Measurements from ENCODE around the gene SPATA9. TPM values are rescaled to one million over a fixed set of nuclear protein-coding genes. Genes with fewer than 3 reads are reported as not detected.

The SPATA9 gene
- total and polyA plus RNA-seq, 4 experiments from 2014 or later = 0.09 TPM; not detected in 3

DNA sequence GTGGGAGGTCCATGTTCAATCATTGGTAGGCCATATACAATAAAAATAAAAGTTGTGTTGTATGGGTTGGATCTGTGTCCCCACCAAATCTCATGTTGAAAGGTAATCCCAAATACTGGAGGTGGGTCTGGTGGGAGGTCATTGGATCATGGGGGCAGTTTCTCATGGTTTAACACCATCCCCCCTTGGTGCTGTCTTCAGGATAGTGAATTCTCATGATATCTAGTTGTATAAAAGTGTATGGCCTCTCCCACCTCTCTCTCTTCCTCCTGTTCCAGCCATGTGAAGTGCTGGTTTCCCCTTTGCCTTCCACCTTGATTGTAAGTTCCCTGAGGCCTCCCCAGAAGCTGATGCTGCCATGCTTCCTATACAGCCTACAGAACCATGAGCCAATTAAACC lies 15.1 kb downstream of the SPATA9 start:
- DNase-seq = no peak
- Histone ChIP-seq H3K27me3 (ENCODE audit: insufficient read depth, low read length) (no peaks in the 10 kb centered on the region), H3K27ac (ENCODE audit: low read depth, low read length) (no peak overlapping the region), H3K9me3 (ENCODE audit: control insufficient read depth in 1 of 2, low read length in 2 of 2) (no peaks in the 10 kb centered on the region), H3K4me1 (ENCODE audit: insufficient read depth, low read length) (peaks cover 8% of the 10 kb centered on the region), H3K36me3 (ENCODE audit: insufficient read depth, low read length) (no peaks in the 10 kb centered on the region), H3K4me3 (ENCODE audit: low read length in 2 of 2) (no peak overlapping the region)
- intact Hi-C loops (cut with micrococcal nuclease) = no loop called here
- Mint-ChIP-seq H3K27me3 (no peaks in the 10 kb centered on the region), H3K9me3 (no peaks in the 10 kb centered on the region), H3K4me3 (no peak overlapping the region), H3K36me3 (no peaks in the 10 kb centered on the region), H3K27ac (no peak overlapping the region), H3K4me1 (peaks cover 0 to 4% (median 1%) of the 10 kb centered on the region in 4 donors)
- POLR2A ChIA-PET (ENCODE audit: partially characterized antibody) = no interaction called here
- CTCF ChIA-PET (ENCODE audit: partially characterized antibody) = interaction anchor here (1.5 to 3.0 kb wide), 3 partner anchors 11 to 179 kb away, joined by 3 to 12 read pairs (median 3); no protein-coding TSS in a partner anchor

GRCh38 chr5:95667061-95667618 lies 15.7 kb downstream of the SPATA9 start:
- Histone ChIP-seq H3K27me3 (ENCODE audit: insufficient read depth, low read length) (no peaks in the 10 kb centered on the region), H3K36me3 (ENCODE audit: insufficient read depth, low read length) (no peaks in the 10 kb centered on the region), H3K4me3 (ENCODE audit: low read length in 2 of 2) (no peak overlapping the region), H3K27ac (ENCODE audit: low read depth, low read length) (no peak overlapping the region), H3K4me1 (ENCODE audit: insufficient read depth, low read length) (peaks cover 8% of the 10 kb centered on the region), H3K9me3 (ENCODE audit: control insufficient read depth in 1 of 2, low read length in 2 of 2) (no peaks in the 10 kb centered on the region)
- no peaks in the 10 kb centered on the region for H3K9me3 Mint-ChIP-seq
- DNase-seq = no peak
- no peak overlapping the region for H3K27ac Mint-ChIP-seq
- H3K4me3 Mint-ChIP-seq = no peak overlapping the region
- H3K4me1 Mint-ChIP-seq = peaks cover 0 to 4% (median 1%) of the 10 kb centered on the region in 4 donors
- H3K27me3 Mint-ChIP-seq = no peaks in the 10 kb centered on the region
- intact Hi-C loops (cut with micrococcal nuclease) = no loop called here
- CTCF ChIA-PET (ENCODE audit: partially characterized antibody) = interaction anchor here (1.0 to 3.0 kb wide), 5 partner anchors 12 to 181 kb away, joined by 3 to 12 read pairs (median 3); no protein-coding TSS in a partner anchor
- POLR2A ChIA-PET (ENCODE audit: partially characterized antibody) = interaction anchor here (1.4 kb wide), 1 partner anchor 167 kb away, joined by 4 read pairs; no protein-coding TSS in a partner anchor
- no peaks in the 10 kb centered on the region for H3K36me3 Mint-ChIP-seq

DNA sequence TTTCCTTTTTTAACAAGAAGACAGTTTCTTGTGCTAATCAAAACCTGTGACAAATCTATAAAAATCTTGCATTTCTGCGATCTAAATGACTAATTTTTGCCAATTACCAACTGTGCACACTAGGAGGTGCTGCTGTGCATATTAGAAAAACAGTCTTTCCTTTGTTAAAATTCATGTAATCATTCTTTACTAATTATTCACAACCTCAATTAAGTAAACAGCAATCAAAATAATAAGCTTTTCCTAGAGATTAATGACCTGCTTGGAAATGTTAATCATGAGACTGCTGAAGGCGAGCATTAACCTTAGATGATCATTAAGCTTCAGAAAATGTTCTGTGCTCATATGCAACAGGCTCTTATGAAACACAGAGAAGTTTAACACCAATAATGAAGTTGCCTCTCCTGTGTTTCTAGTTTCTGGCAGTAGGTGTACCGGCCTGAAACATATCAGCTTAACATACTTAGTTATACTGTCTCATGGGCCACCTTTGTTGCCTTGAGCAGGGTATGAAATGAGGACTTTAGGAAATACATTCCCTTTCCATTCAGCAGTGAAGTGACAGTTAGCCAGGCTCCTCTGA lies 18.5 kb downstream of the SPATA9 start:
- POLR2A ChIA-PET (ENCODE audit: partially characterized antibody) = interaction anchor here (0.7 to 1.7 kb wide), 5 partner anchors 18 to 180 kb away, joined by 3 to 6 read pairs (median 4); partner anchors contain the start of gene RFESD
- peak in 4 of 5 donors; percentile 30 to 34 (median 31) for DNase-seq
- no peaks in the 10 kb centered on the region for H3K9me3 ChIP-seq (ENCODE audit: control insufficient read depth in 1 of 2, low read length in 2 of 2)
- H3K27me3 Mint-ChIP-seq = no peaks in the 10 kb centered on the region
- H3K4me3 ChIP-seq (ENCODE audit: low read length in 2 of 2) = no peak overlapping the region
- CTCF ChIA-PET (ENCODE audit: partially characterized antibody) = interaction anchor here (0.7 to 4.6 kb wide), 38 partner anchors 9 to 672 kb away, joined by 3 to 36 read pairs (median 5); partner anchors contain the start of genes RFESD and RHOBTB3
- intact Hi-C loops (cut with micrococcal nuclease) = loop anchor here (1.0 kb wide), 4 partner anchors 20 to 183 kb away; no protein-coding TSS in a partner anchor
- H3K27ac Mint-ChIP-seq = no peak overlapping the region
- H3K36me3 ChIP-seq (ENCODE audit: insufficient read depth, low read length) = no peaks in the 10 kb centered on the region
- H3K4me1 Mint-ChIP-seq = peaks cover 0 to 4% (median 1%) of the 10 kb centered on the region in 4 donors
- H3K27me3 ChIP-seq (ENCODE audit: insufficient read depth, low read length) = no peaks in the 10 kb centered on the region
- H3K4me3 Mint-ChIP-seq = no peak overlapping the region
- no peaks in the 10 kb centered on the region for H3K9me3 Mint-ChIP-seq
- H3K36me3 Mint-ChIP-seq = no peaks in the 10 kb centered on the region
- no peak overlapping the region for H3K27ac ChIP-seq (ENCODE audit: low read depth, low read length)
- peaks cover 8% of the 10 kb centered on the region for H3K4me1 ChIP-seq (ENCODE audit: insufficient read depth, low read length)

- POLR2A ChIA-PET (ENCODE audit: partially characterized antibody) = no interaction called here
- DNase-seq = no peak
- Histone ChIP-seq H3K27me3 (ENCODE audit: insufficient read depth, low read length) (no peaks in the 10 kb centered on the region), H3K9me3 (ENCODE audit: control insufficient read depth in 1 of 2, low read length in 2 of 2) (no peaks in the 10 kb centered on the region), H3K27ac (ENCODE audit: low read depth, low read length) (no peak overlapping the region), H3K36me3 (ENCODE audit: insufficient read depth, low read length) (no peaks in the 10 kb centered on the region), H3K4me3 (ENCODE audit: low read length in 2 of 2) (no peak overlapping the region), H3K4me1 (ENCODE audit: insufficient read depth, low read length) (peaks cover 8% of the 10 kb centered on the region)
- Mint-ChIP-seq H3K27ac (no peak overlapping the region), H3K36me3 (peaks cover 4% of the 10 kb centered on the region in 2 donors), H3K9me3 (no peaks in the 10 kb centered on the region), H3K27me3 (no peaks in the 10 kb centered on the region), H3K4me1 (peaks cover 0 to 4% (median 1%) of the 10 kb centered on the region in 4 donors), H3K4me3 (no peak overlapping the region)
- CTCF ChIA-PET (ENCODE audit: partially characterized antibody) = interaction anchor here (1.0 to 4.6 kb wide), 14 partner anchors 9 to 191 kb away, joined by 3 to 36 read pairs (median 10); partner anchors contain the start of genes RFESD and RHOBTB3
- intact Hi-C loops (cut with micrococcal nuclease) = no loop called here
These were observed 19.8 kb downstream of the SPATA9 start for GRCh38 chr5:95662946-95663345.

- peaks cover 0 to 4% (median 1%) of the 10 kb centered on the region in 4 donors for H3K4me1 Mint-ChIP-seq
- no peak for DNase-seq
- Histone ChIP-seq H3K9me3 (ENCODE audit: control insufficient read depth in 1 of 2, low read length in 2 of 2) (no peaks in the 10 kb centered on the region), H3K27ac (ENCODE audit: low read depth, low read length) (no peak overlapping the region), H3K4me3 (ENCODE audit: low read length in 2 of 2) (no peak overlapping the region), H3K36me3 (ENCODE audit: insufficient read depth, low read length) (no peaks in the 10 kb centered on the region), H3K27me3 (ENCODE audit: insufficient read depth, low read length) (no peaks in the 10 kb centered on the region), H3K4me1 (ENCODE audit: insufficient read depth, low read length) (peaks cover 8% of the 10 kb centered on the region)
- no peaks in the 10 kb centered on the region for H3K27me3 Mint-ChIP-seq
- no peaks in the 10 kb centered on the region for H3K9me3 Mint-ChIP-seq
- intact Hi-C loops (cut with micrococcal nuclease) = no loop called here
- no peak overlapping the region for H3K4me3 Mint-ChIP-seq
- CTCF ChIA-PET (ENCODE audit: partially characterized antibody) = interaction anchor here (2.4 kb wide), 1 partner anchor 13 kb away, joined by 6 read pairs; the partner anchor contains the start of gene RFESD
- POLR2A ChIA-PET (ENCODE audit: partially characterized antibody) = no interaction called here
- peaks cover 14 to 18% of the 10 kb centered on the region in 2 donors for H3K36me3 Mint-ChIP-seq
- no peak overlapping the region for H3K27ac Mint-ChIP-seq
These were observed 22.7 kb downstream of the SPATA9 start for GRCh38 chr5:95660060-95660459.

DNA sequence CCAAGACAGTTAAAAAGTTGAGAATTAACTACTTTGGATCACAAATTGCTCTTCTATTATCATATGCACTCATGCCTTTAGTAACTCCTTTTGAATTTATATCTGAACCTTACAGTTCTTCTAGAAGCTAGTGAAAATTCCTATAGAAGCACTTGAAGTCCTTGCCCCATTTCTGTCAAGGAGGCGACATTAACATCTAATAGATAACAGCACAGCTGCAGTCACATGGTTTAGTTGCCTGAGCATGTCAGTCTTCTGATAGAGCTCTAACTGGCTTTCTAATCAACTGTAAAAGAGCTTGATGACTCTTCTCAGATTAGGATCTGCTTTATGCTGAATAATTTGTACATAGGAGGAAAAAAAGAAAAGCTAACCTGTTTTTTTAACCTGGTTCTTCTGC lies 27.2 kb downstream of the SPATA9 start:
- Mint-ChIP-seq H3K27ac (no peak overlapping the region), H3K36me3 (peaks cover 27 to 41% of the 10 kb centered on the region in 2 donors), H3K4me3 (no peak overlapping the region), H3K4me1 (peaks cover 0 to 1% (median 0%) of the 10 kb centered on the region in 4 donors), H3K9me3 (no peaks in the 10 kb centered on the region), H3K27me3 (no peaks in the 10 kb centered on the region)
- no peaks in the 10 kb centered on the region for H3K27me3 ChIP-seq (ENCODE audit: insufficient read depth, low read length)
- no peak overlapping the region for H3K4me3 ChIP-seq (ENCODE audit: low read length in 2 of 2)
- CTCF ChIA-PET (ENCODE audit: partially characterized antibody) = interaction anchor here (0.9 to 1.9 kb wide), 4 partner anchors 8 to 188 kb away, joined by 4 to 7 read pairs (median 6); partner anchors contain the start of gene RFESD
- POLR2A ChIA-PET (ENCODE audit: partially characterized antibody) = no interaction called here
- no peak for DNase-seq
- no peaks in the 10 kb centered on the region for H3K4me1 ChIP-seq (ENCODE audit: insufficient read depth, low read length)
- intact Hi-C loops (cut with micrococcal nuclease) = no loop called here
- peaks cover 4% of the 10 kb centered on the region for H3K36me3 ChIP-seq (ENCODE audit: insufficient read depth, low read length)
- H3K27ac ChIP-seq (ENCODE audit: low read depth, low read length) = no peak overlapping the region
- no peaks in the 10 kb centered on the region for H3K9me3 ChIP-seq (ENCODE audit: control insufficient read depth in 1 of 2, low read length in 2 of 2)

DNA sequence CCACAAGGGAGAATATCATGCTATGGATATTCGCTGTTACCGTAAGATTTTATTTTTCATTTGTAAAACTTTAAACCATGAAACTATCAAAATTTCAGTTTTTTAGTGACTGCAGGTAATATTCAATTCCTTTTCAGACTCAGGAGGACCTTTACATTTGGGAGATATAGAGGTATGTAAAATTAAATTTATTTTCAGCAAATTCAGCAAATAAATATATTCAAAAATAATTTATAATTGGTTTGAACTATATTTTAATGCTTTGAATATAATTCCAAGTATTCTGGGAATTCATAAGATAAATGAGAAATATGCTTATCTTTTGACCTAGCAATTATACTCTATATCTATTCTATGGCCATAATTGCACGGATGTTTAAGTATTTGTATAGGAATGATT lies 28.6 kb downstream of the SPATA9 start:
- H3K27me3 Mint-ChIP-seq = no peaks in the 10 kb centered on the region
- H3K4me3 Mint-ChIP-seq = no peak overlapping the region
- H3K27me3 ChIP-seq (ENCODE audit: insufficient read depth, low read length) = no peaks in the 10 kb centered on the region
- ChIA-PET CTCF (ENCODE audit: partially characterized antibody) (interaction anchor here (1.2 to 1.9 kb wide), 2 partner anchors 10 to 189 kb away, joined by 3 to 7 read pairs; no protein-coding TSS in a partner anchor), POLR2A (ENCODE audit: partially characterized antibody) (no interaction called here)
- peaks cover 4% of the 10 kb centered on the region for H3K36me3 ChIP-seq (ENCODE audit: insufficient read depth, low read length)
- H3K9me3 ChIP-seq (ENCODE audit: control insufficient read depth in 1 of 2, low read length in 2 of 2) = no peaks in the 10 kb centered on the region
- H3K4me1 ChIP-seq (ENCODE audit: insufficient read depth, low read length) = no peaks in the 10 kb centered on the region
- DNase-seq = no peak
- H3K4me3 ChIP-seq (ENCODE audit: low read length in 2 of 2) = no peak overlapping the region
- H3K36me3 Mint-ChIP-seq = peaks cover 27 to 41% of the 10 kb centered on the region in 2 donors
- H3K4me1 Mint-ChIP-seq = peaks cover 0 to 8% (median 4%) of the 10 kb centered on the region in 4 donors
- no peak overlapping the region for H3K27ac ChIP-seq (ENCODE audit: low read depth, low read length)
- intact Hi-C loops (cut with micrococcal nuclease) = no loop called here
- H3K27ac Mint-ChIP-seq = no peak overlapping the region
- no peaks in the 10 kb centered on the region for H3K9me3 Mint-ChIP-seq
